ENCODE results near the gene UTS2. TPM values are rescaled to one million over a fixed set of nuclear protein-coding genes. Genes with fewer than 3 reads are reported as not detected.

Gene UTS2
- total and polyA plus RNA-seq, 2 of the 8 experiments (the other 6 are each of a cell fraction or from before 2014, with no cell fraction given), result not detected

- no peaks in the 10 kb centered on the region for H3K79me1 ChIP-seq (ENCODE audit: low read depth, low read length)
- H2AFZ ChIP-seq (ENCODE audit: low read length), result no peak overlapping the region
- no peaks in the 10 kb centered on the region for H3K4me1 ChIP-seq (replicated peaks in 1 of 4; ENCODE audit: control insufficient read depth in 3 of 4, insufficient read depth in 4 of 4, low read length in 3 of 4)
- H3K23ac ChIP-seq (ENCODE audit: insufficient read length), result no peak overlapping the region
- H3K9me3 ChIP-seq (ENCODE audit: insufficient read depth in 2 of 2, low read depth in 1 of 2, low read length in 1 of 2), result no peaks in the 10 kb centered on the region
- H3K4ac ChIP-seq (replicated peaks; ENCODE audit: insufficient read length, low read depth, low read length), result no peak overlapping the region
- TF ChIP-seq SRF (IDR thresholded peaks at IDR 0.05; ENCODE audit: low read depth, low read length), result no peak
- no peak for TF ChIP-seq TAF7 (optimal IDR thresholded peaks at IDR 0.05; ENCODE audit: borderline replicate concordance, low read depth, low read length)
- no peak for TF ChIP-seq POLR2AphosphoS5 (IDR thresholded peaks at IDR 0.05; ENCODE audit: low read depth, low read length)
- TF ChIP-seq HDAC2 (IDR thresholded peaks at IDR 0.05; ENCODE audit: borderline replicate concordance in 1 of 2, low read depth in 2 of 2, low read length in 2 of 2), result no peak
- no peak for TF ChIP-seq SIX5 (IDR thresholded peaks at IDR 0.05; ENCODE audit: low read depth, low read length)
- TF ChIP-seq CBX8 (IDR thresholded peaks at IDR 0.05; ENCODE audit: borderline replicate concordance, low read depth, low read length), result no peak
- no peak for TF ChIP-seq RNF2 (IDR thresholded peaks at IDR 0.05; ENCODE audit: borderline replicate concordance, low read depth, low read length, missing control alignments, poor library complexity, severe bottlenecking)
- TF ChIP-seq ZNF274 (IDR thresholded peaks at IDR 0.05; ENCODE audit: borderline replicate concordance, extremely low read depth, low read length), result no peak
- TF ChIP-seq CHD2 (IDR thresholded peaks at IDR 0.05; ENCODE audit: low read length), result no peak
- H2BK20ac ChIP-seq (ENCODE audit: low read length), result no peak overlapping the region
- no peak for FAIRE-seq
- H2AK5ac ChIP-seq (ENCODE audit: low read depth, low read length), result no peak overlapping the region
- no peak overlapping the region for H3K9ac ChIP-seq (replicated peaks in 1 of 4; ENCODE audit: extremely low read depth in 1 of 4, low read depth in 3 of 4, low read length in 3 of 4)
- no peak overlapping the region for H4K91ac ChIP-seq (replicated peaks; ENCODE audit: insufficient read length, low read length)
- H3K36me3 ChIP-seq (ENCODE audit: control insufficient read depth in 2 of 4, insufficient read depth in 4 of 4, low read length in 3 of 4), result no peaks in the 10 kb centered on the region
- H3K27me3 ChIP-seq (replicated peaks in 1 of 4; ENCODE audit: control insufficient read depth in 3 of 4, extremely low read depth in 1 of 4, insufficient read depth in 3 of 4, low read length in 3 of 4), result no peaks in the 10 kb centered on the region
- no peak overlapping the region for H2BK120ac ChIP-seq (replicated peaks; ENCODE audit: low read depth, low read length)
- H3K27ac ChIP-seq (ENCODE audit: low read depth, low read length), result no peak overlapping the region
- no peak for DNase-seq (ENCODE audit: low read depth in 1 of 2, low spot score in 2 of 2)
- ChIA-PET POLR2A (ENCODE audit: partially characterized antibody) (no interaction called here), CTCF (ENCODE audit: partially characterized antibody) (no interaction called here)
- no peaks in the 10 kb centered on the region for H4K20me1 ChIP-seq (replicated peaks in 1 of 2; ENCODE audit: control insufficient read depth in 1 of 2, insufficient read depth in 2 of 2, low read length in 2 of 2)
- H4K8ac ChIP-seq (ENCODE audit: extremely low read depth, insufficient read depth, low read length), result no peak overlapping the region; the same call in 1 of the 2 replicates
- WGBS, 2 experiments (ENCODE audit: extremely low coverage in 1 of 2, insufficient coverage in 1 of 2, insufficient read length in 1 of 2, insufficient replicate concordance in 2 of 2, low coverage in 1 of 2, low lambda C conversion rate in 2 of 2, missing lambda C conversion rate in 1 of 2), result 92% methylated on average over 17 of the region's 17 CpGs; no CpG with 5 or more reads in 1 of the 2 experiments
- H3K4me3 ChIP-seq (ENCODE audit: extremely low read depth in 1 of 4, insufficient read depth in 2 of 4, low read depth in 3 of 4, low read length in 4 of 4), result no peak overlapping the region
- no peak overlapping the region for H2BK12ac ChIP-seq (ENCODE audit: low read depth, low read length)
- H3K23me2 ChIP-seq (ENCODE audit: low read depth, low read length), result no peaks in the 10 kb centered on the region
- no peak overlapping the region for H3K56ac ChIP-seq (replicated peaks; ENCODE audit: insufficient read length, low read depth, low read length)
- H4K5ac ChIP-seq (ENCODE audit: insufficient read length, low read depth, low read length), result no peak overlapping the region
- no peak overlapping the region for H2BK5ac ChIP-seq (ENCODE audit: low read depth, low read length)
- H2BK15ac ChIP-seq (ENCODE audit: low read length), result no peak overlapping the region
- no peak overlapping the region for H3K4me2 ChIP-seq (ENCODE audit: insufficient read depth in 1 of 2, low read depth in 2 of 2, low read length in 2 of 2)
- H3K14ac ChIP-seq (ENCODE audit: insufficient read length), result no peak overlapping the region
- no peaks in the 10 kb centered on the region for H3K79me2 ChIP-seq (ENCODE audit: control insufficient read depth in 1 of 2, insufficient read depth in 2 of 2, low read length in 2 of 2)
- H3K18ac ChIP-seq (ENCODE audit: extremely low read depth, low read length), result no peak overlapping the region; the same call in 1 of the 2 replicates
Measured at GRCh38 chr1:7862211-7863060, 9.6 kb upstream of the UTS2 start.
